SK-N-SH (cell line): Measurements from ENCODE around the gene LRRC36. TPM values are rescaled to one million over a fixed set of nuclear protein-coding genes. Genes with fewer than 3 reads are reported as not detected.

Experiments used
- CTCF ChIA-PET: fragments of 300-600, 350-600 bp; formaldehyde crosslinking; extraction: SDS; loops from one replicate; lab custom pipeline; 2021; lab: Yijun Ruan, JAX
- POLR2A ChIA-PET: fragments of 350-600 bp; sonication (Branson Sonifier 250); formaldehyde crosslinking; extraction: SDS; loops from one replicate; lab custom pipeline; 2020; ENCODE audit warnings: antibody characterized with exemption, inconsistent platforms; lab: Yijun Ruan, JAX
- DNase-seq: peaks from one replicate; pipeline ENCODE4 v3.0.0; 2012
- H2AFZ ChIP-seq: fragments of 200-600 bp; sonication (generic); 2 replicates; pipeline ENCODE4 v1.8.1; 2016; ENCODE audit warnings: antibody characterized with exemption, mild to moderate bottlenecking, low read depth
- H3F3A ChIP-seq: fragments of 200-600 bp; sonication (generic); replicated peaks from 2 replicates; pipeline ENCODE3; 2016; ENCODE audit warnings: antibody characterized with exemption, mild to moderate bottlenecking; ENCODE audit not compliant: insufficient read depth
- H3K27ac ChIP-seq, 2 experiments: fragments of 200-500 bp in 1 of 2; fragments of 200-600 bp in 1 of 2; sonication (Bioruptor generic) in 1 of 2; sonication (generic), shearing (Covaris generic) in 1 of 2; 2 replicates each; pipeline versions ENCODE4 v1.5.1 to v1.6.1; 2014 to 2016; ENCODE audit warnings: low read depth in 2 of 2, inconsistent platforms in 1 of 2, low read length in 1 of 2, mild to moderate bottlenecking in 1 of 2, mixed read lengths in 1 of 2
- H3K27me3 ChIP-seq: fragments of 200-600 bp; sonication (generic), shearing (Covaris generic); 2 replicates; pipeline ENCODE4 v1.6.1; 2016; ENCODE audit warnings: mixed run types; ENCODE audit not compliant: insufficient read depth
- H3K36me3 ChIP-seq, 2 experiments: fragments of 200-500 bp in 1 of 2; fragments of 200-600 bp in 1 of 2; sonication (Bioruptor generic) in 1 of 2; sonication (generic) in 1 of 2; replicated peaks in 1 of 2; 2 replicates each; pipeline versions ENCODE3 to v1.5.1; 2014 to 2016; ENCODE audit warnings: low read length in 1 of 2, mild to moderate bottlenecking in 1 of 2; ENCODE audit not compliant: insufficient read depth in 2 of 2, control insufficient read depth in 1 of 2
- H3K4me1 ChIP-seq, 2 experiments: fragments of 200-500 bp in 1 of 2; fragments of 200-600 bp in 1 of 2; sonication (Bioruptor generic) in 1 of 2; sonication (generic), shearing (Covaris generic) in 1 of 2; 2 replicates each; pipeline versions ENCODE4 v1.5.1 to v1.6.1; 2014 to 2016; ENCODE audit warnings: low read depth in 1 of 2, low read length in 1 of 2, mixed run types in 1 of 2; ENCODE audit not compliant: insufficient read depth in 2 of 2, control insufficient read depth in 1 of 2
- H3K4me2 ChIP-seq: fragments of 200-600 bp; sonication (generic), shearing (Covaris generic); 2 replicates; pipeline ENCODE4 v1.6.1; 2017; ENCODE audit warnings: mixed run types
- H3K4me3 ChIP-seq, 2 experiments: fragments of 200-500 bp in 1 of 2; fragments of 200-600 bp in 1 of 2; sonication (Bioruptor generic) in 1 of 2; sonication (generic), shearing (Covaris generic) in 1 of 2; 2 replicates each; pipeline versions ENCODE4 v1.5.1 to v1.8.1; 2014 to 2016; ENCODE audit warnings: low read depth in 2 of 2, inconsistent platforms in 1 of 2, low read length in 1 of 2, mild to moderate bottlenecking in 1 of 2, mixed read lengths in 1 of 2, moderate library complexity in 1 of 2
- H3K79me2 ChIP-seq: fragments of 200-600 bp; sonication (generic); 2 replicates; pipeline ENCODE4 v1.8.1; 2017; ENCODE audit warnings: mild to moderate bottlenecking; ENCODE audit not compliant: insufficient read depth
- H3K9ac ChIP-seq: fragments of 200-600 bp; sonication (generic); 2 replicates; pipeline ENCODE4 v1.6.1; 2017; ENCODE audit warnings: mixed run types
- H3K9me2 ChIP-seq: fragments of 200-600 bp; sonication (generic); 2 replicates; pipeline ENCODE4 v1.6.1; 2017; ENCODE audit warnings: mixed run types
- H3K9me3 ChIP-seq: fragments of 200-600 bp; sonication (generic); 2 replicates; pipeline ENCODE4 v1.6.1; 2017; ENCODE audit warnings: mixed run types, mild to moderate bottlenecking, moderate library complexity
- H4K20me1 ChIP-seq: fragments of 200-600 bp; sonication (generic); 2 replicates; pipeline ENCODE4 v1.6.1; 2017; ENCODE audit warnings: mild to moderate bottlenecking, mixed run types; ENCODE audit not compliant: insufficient read depth
- EP300 ChIP-seq, 2 experiments: IDR thresholded peaks; 2 replicates each; pipeline versions ENCODE4 v1.4.0 to v1.6.1; 2012; ENCODE audit warnings: borderline replicate concordance in 1 of 2, low read depth in 1 of 2, low read length in 1 of 2
- GATA2 ChIP-seq: sonication (generic); formaldehyde crosslinking; IDR thresholded peaks from 2 replicates; pipeline ENCODE4 v1.5.0; 2020; ENCODE audit warnings: mild to moderate bottlenecking, missing genetic modification reagents
- IRF3 ChIP-seq: fragments of 150-350 bp; IDR thresholded peaks from 2 replicates; pipeline ENCODE4 v1.6.1; 2016; ENCODE audit warnings: mild to moderate bottlenecking, low read depth, low read length
- MAX ChIP-seq: IDR thresholded peaks from 2 replicates; pipeline ENCODE4 v1.4.0; 2012; ENCODE audit warnings: low read depth
- MXI1 ChIP-seq: IDR thresholded peaks from 2 replicates; pipeline ENCODE4 v1.6.1; 2012; ENCODE audit warnings: mild to moderate bottlenecking, low read depth, low read length, improper control_type of control experiment
- NRF1 ChIP-seq: IDR thresholded peaks from 2 replicates; pipeline ENCODE4 v1.6.1; 2012; ENCODE audit warnings: low read depth, mild to moderate bottlenecking, low read length
- SMC3 ChIP-seq: IDR thresholded peaks from 2 replicates; pipeline ENCODE4 v1.6.1; 2012; ENCODE audit warnings: low read depth, low read length, improper control_type of control experiment
- TAF1 ChIP-seq: IDR thresholded peaks from 2 replicates; pipeline ENCODE4 v1.6.1; 2012; ENCODE audit warnings: low read depth, mild to moderate bottlenecking, low read length, moderate library complexity, borderline replicate concordance
- TCF12 ChIP-seq: IDR thresholded peaks from 2 replicates; pipeline ENCODE4 v1.4.0; 2012
- USF1 ChIP-seq: IDR thresholded peaks from 2 replicates; pipeline ENCODE4 v1.4.0; 2012; ENCODE audit warnings: low read depth, borderline replicate concordance
- YY1 ChIP-seq: IDR thresholded peaks from 2 replicates; pipeline ENCODE4 v1.4.0; 2012; ENCODE audit warnings: low read depth, mild to moderate bottlenecking
- WGBS: methylation state at CpG from one replicate; pipeline ENCODE4 v1.1.6; 2017; ENCODE audit warnings: low lambda C conversion rate; 5-methylcytosine and 5-hydroxymethylcytosine counted together
- polyA plus RNA-seq, 3 experiments: library from polyadenylated mRNA; depleted of rRNA; stranded (reverse); fragments of >200 nt; gene quantifications; 2 replicates each; pipeline ENCODE4 v1.2.3, GENCODE V29; 2012
- TF ChIP-seq, protein P1 (sequence below): fragments of 200-600 bp; sonication (generic); IDR thresholded peaks from 2 replicates; pipeline ENCODE4 v1.6.1; 2017; ENCODE audit warnings: antibody characterized with exemption, mild to moderate bottlenecking, moderate library complexity
- TF ChIP-seq, protein P2 (sequence below): IDR thresholded peaks from 2 replicates; pipeline ENCODE4; 2012
- TF ChIP-seq, protein P3 (sequence below): IDR thresholded peaks from 2 replicates; pipeline ENCODE4 v1.4.0; 2012; ENCODE audit warnings: low read depth, borderline replicate concordance

LRRC36 gene
- polyA plus RNA-seq, 1 of the 3 experiments (the other 2 are of a cell fraction) = 0.92 TPM

GRCh38 chr16:67278773-67279295 is 47.8 kb upstream of the LRRC36 start:
- no peak overlapping the region for H2AFZ ChIP-seq
- H3K4me3 ChIP-seq = peak overlapping the region; percentile 64
- peak overlapping the region; percentile 82 for H3K9ac ChIP-seq
- DNase-seq = peak; percentile 90
- H3K9me3 ChIP-seq = no peaks in the 10 kb centered on the region
- peaks cover 34% of the 10 kb centered on the region for H3K79me2 ChIP-seq
- H4K20me1 ChIP-seq = no peaks in the 10 kb centered on the region
- no peaks in the 10 kb centered on the region for H3K9me2 ChIP-seq
- CTCF ChIA-PET = interaction anchor here (0.6 to 2.2 kb wide), 33 partner anchors 8 to 395 kb away, joined by 3 to 12 read pairs (median 3); partner anchors contain the start of genes ATP6V0D1, KCTD19, LRRC36 and SLC9A5
- H3K4me2 ChIP-seq = peak overlapping the region; percentile 96
- H3K27ac ChIP-seq = peak overlapping the region; percentile 54 to 100
- H3K4me1 ChIP-seq = peaks cover 25 to 35% of the 10 kb centered on the region in 2 experiments; a peak in 3 of 4 replicates
- peaks cover 22 to 36% of the 10 kb centered on the region in 2 experiments for H3K36me3 ChIP-seq
- H3F3A ChIP-seq = peaks cover 28% of the 10 kb centered on the region
- H3K27me3 ChIP-seq = no peaks in the 10 kb centered on the region
- POLR2A ChIA-PET = interaction anchor here (0.9 kb wide), 1 partner anchor 26 kb away, joined by 4 read pairs; no protein-coding TSS in a partner anchor
- no peak for TF ChIP-seq USF1
- no peak for TF ChIP-seq NRF1
- peak; percentile 49 for TF ChIP-seq MXI1
- peak; percentile 67 for TF ChIP-seq MAX
- no peak for TF ChIP-seq TCF12
- 0 out of 2 replicates have a peak, but pooled peaks have one; percentile 11 for TF ChIP-seq SMC3
- TF ChIP-seq IRF3 = no peak
- TF ChIP-seq, protein P1, sequence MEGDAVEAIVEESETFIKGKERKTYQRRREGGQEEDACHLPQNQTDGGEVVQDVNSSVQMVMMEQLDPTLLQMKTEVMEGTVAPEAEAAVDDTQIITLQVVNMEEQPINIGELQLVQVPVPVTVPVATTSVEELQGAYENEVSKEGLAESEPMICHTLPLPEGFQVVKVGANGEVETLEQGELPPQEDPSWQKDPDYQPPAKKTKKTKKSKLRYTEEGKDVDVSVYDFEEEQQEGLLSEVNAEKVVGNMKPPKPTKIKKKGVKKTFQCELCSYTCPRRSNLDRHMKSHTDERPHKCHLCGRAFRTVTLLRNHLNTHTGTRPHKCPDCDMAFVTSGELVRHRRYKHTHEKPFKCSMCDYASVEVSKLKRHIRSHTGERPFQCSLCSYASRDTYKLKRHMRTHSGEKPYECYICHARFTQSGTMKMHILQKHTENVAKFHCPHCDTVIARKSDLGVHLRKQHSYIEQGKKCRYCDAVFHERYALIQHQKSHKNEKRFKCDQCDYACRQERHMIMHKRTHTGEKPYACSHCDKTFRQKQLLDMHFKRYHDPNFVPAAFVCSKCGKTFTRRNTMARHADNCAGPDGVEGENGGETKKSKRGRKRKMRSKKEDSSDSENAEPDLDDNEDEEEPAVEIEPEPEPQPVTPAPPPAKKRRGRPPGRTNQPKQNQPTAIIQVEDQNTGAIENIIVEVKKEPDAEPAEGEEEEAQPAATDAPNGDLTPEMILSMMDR = peak; percentile 51
- no peak for TF ChIP-seq GATA2 (CRISPR knock-in tag)
- WGBS = 2% methylated on average over 17 of the region's 42 CpGs

DNA sequence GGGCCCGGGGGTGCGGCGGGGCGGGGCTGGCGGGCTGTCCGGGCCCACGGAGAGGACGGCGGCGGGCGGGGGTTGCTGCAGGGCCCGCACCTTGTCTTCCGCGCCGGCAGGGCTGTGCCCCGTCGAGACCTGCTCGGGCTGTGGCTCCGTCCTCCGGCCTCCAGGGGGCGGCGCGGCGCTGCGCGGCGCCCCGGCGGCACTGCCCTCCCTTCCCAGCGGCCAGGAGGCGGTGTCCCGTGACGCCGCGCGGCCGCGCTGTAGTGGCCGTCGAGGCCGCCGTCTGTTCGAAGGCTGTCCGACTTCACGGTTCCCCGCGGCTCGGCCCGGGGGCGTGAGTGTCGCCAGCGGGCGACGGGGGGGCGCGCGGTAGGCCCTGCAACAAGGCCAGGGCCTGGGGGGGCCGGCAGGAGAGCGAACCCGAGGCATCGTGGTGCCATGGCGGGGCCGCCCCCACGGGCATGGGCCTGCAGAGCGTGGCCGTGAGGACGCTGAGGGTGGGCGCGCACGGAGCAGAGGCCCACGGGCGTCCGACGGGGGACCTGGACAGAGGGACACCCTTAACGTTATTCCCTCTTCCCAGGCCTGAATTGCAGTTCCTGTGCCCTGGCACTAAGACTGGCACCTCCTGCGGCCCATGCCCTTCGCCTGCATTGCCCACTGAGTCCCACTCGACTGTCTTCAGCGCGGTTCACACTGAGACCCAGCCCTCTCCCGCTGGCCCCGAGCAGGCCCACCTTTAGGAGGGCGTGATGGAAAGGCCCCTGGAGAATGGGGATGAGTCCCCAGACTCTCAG is 47.1 kb upstream of the LRRC36 start, which contains the start of gene PLEKHG4:
Gene PLEKHG4 (plus strand): TSS at position 237 of the 794 bp plus-strand sequence. CDS start 513 bp downstream, at position 750.
- WGBS = 58% methylated on average over 12 of the region's 83 CpGs
- no peaks in the 10 kb centered on the region for H4K20me1 ChIP-seq
- DNase-seq = peak; percentile 99
- H3K4me3 ChIP-seq = peak within 1 kb of the TSS; percentile 64
- ChIA-PET POLR2A (interaction anchor here (0.9 to 1.7 kb wide), 2 partner anchors 26 to 46 kb away, joined by 4 read pairs; no protein-coding TSS in a partner anchor), CTCF (interaction anchor here (0.7 to 4.4 kb wide), 27 partner anchors 9 to 242 kb away, joined by 3 to 24 read pairs (median 3); partner anchors contain the start of genes ATP6V0D1 and ZDHHC1)
- H3K36me3 ChIP-seq = peaks cover 24 to 32% of the 10 kb centered on the region in 2 experiments
- peak within 1 kb of the TSS; percentile 66; the same call in 1 of the 2 replicates for H2AFZ ChIP-seq
- H3F3A ChIP-seq = peaks cover 28% of the 10 kb centered on the region
- H3K79me2 ChIP-seq = peaks cover 34% of the 10 kb centered on the region
- H3K27ac ChIP-seq = peak within 1 kb of the TSS; percentile 59 to 100
- peak within 1 kb of the TSS; percentile 82 for H3K9ac ChIP-seq
- H3K27me3 ChIP-seq = no peaks in the 10 kb centered on the region
- no peaks in the 10 kb centered on the region for H3K9me2 ChIP-seq
- no peaks in the 10 kb centered on the region for H3K9me3 ChIP-seq
- peaks cover 25 to 41% of the 10 kb centered on the region in 2 experiments; a peak in 3 of 4 replicates for H3K4me1 ChIP-seq
- peak within 1 kb of the TSS; percentile 96 for H3K4me2 ChIP-seq
- TF ChIP-seq, protein P2, sequence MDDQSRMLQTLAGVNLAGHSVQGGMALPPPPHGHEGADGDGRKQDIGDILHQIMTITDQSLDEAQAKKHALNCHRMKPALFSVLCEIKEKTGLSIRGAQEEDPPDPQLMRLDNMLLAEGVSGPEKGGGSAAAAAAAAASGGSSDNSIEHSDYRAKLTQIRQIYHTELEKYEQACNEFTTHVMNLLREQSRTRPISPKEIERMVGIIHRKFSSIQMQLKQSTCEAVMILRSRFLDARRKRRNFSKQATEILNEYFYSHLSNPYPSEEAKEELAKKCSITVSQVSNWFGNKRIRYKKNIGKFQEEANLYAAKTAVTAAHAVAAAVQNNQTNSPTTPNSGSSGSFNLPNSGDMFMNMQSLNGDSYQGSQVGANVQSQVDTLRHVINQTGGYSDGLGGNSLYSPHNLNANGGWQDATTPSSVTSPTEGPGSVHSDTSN = no peak
- TF ChIP-seq NRF1 (peak; percentile 22; the same call in 1 of the 2 replicates), SMC3 (peak; percentile 47), GATA2 (CRISPR knock-in tag) (no peak), TAF1 (peak; percentile 68; the same call in 1 of the 2 replicates), YY1 (no peak), EP300 (IDR thresholded peaks at IDR 0.05; ENCODE audit: borderline replicate concordance in 1 of 2, low read depth in 1 of 2, low read length in 1 of 2) (0 out of 4 replicates have a peak, but pooled peaks of 1 of the 2 experiments have one; percentile 8), IRF3 (no peak)
- TF ChIP-seq, protein P3, sequence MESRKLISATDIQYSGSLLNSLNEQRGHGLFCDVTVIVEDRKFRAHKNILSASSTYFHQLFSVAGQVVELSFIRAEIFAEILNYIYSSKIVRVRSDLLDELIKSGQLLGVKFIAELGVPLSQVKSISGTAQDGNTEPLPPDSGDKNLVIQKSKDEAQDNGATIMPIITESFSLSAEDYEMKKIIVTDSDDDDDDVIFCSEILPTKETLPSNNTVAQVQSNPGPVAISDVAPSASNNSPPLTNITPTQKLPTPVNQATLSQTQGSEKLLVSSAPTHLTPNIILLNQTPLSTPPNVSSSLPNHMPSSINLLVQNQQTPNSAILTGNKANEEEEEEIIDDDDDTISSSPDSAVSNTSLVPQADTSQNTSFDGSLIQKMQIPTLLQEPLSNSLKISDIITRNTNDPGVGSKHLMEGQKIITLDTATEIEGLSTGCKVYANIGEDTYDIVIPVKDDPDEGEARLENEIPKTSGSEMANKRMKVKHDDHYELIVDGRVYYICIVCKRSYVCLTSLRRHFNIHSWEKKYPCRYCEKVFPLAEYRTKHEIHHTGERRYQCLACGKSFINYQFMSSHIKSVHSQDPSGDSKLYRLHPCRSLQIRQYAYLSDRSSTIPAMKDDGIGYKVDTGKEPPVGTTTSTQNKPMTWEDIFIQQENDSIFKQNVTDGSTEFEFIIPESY = no peak
